HG03060 (cell line): Measurements from ENCODE around the gene NFATC2.

Experiments used
- ATAC-seq: cut with Tn5 transposase; IDR thresholded peaks from one replicate; pipeline ENCODE4 v1.9.1; 2021; ENCODE audit warnings: low read depth, moderate number of reproducible peaks; ENCODE audit not compliant: unreplicated experiment

NFATC2 gene

GRCh38 chr20:51458751-51459439 lies 83.6 kb downstream of the NFATC2 start:
- no peak for ATAC-seq

- no peak for ATAC-seq
Measured at GRCh38 chr20:51457533-51457932, 85.0 kb downstream of the NFATC2 start.

DNA sequence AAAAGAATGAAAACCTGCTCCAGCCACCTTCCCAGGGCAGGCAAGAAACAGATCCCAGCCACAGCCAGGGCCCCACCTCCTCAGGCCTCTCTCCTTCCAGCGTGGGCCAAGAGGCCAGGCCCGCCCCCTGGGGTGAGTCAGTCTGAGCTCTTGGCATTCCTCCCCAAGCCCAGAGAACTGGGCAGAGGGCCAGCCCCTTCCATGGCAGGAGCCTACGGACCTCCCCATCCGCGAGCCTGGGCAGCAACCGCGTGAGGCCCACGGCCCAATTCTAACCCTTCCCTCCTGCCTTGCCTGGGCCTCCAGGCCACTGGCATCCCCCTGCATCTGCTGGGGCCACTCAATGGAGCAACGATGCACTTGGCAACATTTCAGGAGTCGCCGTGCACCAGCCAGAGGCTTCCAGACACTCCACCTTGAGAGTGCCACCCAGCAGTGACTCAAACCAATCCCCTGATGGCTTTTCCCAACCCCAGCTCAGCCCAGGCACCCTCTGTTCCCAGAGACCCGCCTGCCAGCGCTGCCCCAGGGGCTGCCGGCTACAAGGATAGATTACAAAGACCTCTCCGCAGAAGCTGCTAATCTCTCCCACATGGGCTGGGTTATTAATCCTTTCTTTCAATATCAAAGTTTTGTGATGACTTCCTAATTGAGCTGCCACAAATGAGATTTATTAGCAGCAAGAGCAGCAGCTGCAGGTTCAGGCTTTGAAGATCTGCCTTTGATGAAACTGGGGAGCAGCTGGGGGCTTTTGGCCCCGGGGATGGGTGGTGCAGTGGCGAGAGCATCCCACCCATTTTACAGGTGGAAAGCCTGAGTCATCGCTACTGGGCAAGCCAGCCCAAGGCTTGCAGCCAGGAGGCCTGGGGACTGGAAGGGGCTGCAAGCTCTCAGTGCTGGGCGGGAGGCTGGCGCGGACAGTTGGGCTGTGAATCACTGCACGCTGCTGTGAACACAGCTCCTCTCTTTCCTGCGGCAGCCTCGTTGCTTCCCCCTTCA lies 85.7 kb downstream of the NFATC2 start:
- no peak for ATAC-seq

DNA sequence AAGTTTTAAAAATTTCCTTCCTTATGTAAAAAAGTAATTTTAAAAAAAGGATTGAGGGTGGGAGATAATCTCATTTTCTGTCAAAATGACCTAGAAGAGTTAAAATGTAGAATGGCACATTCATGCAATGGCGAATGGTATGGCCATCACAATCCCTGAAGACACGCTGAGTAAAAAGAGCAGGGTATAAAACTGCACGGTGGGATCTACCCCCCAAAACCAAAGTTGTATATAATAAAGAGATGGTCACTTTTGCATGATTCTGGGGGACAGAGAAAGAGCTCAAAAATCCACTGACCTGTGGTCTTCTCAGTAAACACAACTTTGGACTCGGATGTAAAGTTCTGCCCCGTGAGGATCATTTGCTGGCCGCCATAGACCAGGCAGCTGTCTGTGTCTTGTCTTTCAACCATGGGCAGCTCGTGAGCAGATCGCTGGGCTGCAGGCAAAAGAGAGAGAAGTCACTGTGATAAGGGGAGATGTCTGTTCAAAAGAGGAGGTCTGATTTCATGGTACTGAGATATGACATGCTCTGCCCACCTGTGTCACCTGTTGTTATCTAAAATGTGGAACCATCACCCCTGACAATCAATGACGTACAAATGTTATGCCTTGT lies 88.2 kb downstream of the NFATC2 start:
- no peak for ATAC-seq

- ATAC-seq, result no peak
Measured at GRCh38 chr20:51452734-51453365, 89.7 kb downstream of the NFATC2 start.

DNA sequence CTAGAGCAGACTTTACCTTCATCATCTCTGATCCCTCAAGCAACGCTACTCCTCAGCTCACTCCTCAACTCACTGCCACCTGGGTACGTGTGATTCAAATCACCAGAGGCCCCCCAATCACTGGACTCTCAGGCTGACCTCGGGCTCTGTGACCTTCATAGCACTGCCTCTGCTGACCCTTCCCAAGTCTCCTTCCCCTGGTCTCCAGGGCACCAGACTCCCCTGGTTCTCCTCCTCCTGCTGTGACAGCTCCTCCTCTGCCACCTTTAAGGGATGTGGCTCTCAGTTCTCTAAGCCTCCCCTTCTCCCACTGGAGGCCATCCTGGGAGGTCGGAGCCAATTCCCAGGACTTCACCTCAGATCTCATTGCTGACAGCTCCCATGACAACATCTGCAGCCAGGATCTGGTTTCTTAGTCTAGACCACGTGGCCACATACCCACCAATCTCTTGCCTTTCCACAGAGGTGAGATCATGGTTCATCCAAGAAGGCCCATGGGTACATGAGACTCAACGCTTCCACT lies 90.4 kb downstream of the NFATC2 start:
- no peak for ATAC-seq

GRCh38 chr20:51451484-51451883 lies 91.0 kb downstream of the NFATC2 start:
- no peak for ATAC-seq

- no peak for ATAC-seq
Measured at GRCh38 chr20:51450984-51451383, 91.5 kb downstream of the NFATC2 start.

DNA sequence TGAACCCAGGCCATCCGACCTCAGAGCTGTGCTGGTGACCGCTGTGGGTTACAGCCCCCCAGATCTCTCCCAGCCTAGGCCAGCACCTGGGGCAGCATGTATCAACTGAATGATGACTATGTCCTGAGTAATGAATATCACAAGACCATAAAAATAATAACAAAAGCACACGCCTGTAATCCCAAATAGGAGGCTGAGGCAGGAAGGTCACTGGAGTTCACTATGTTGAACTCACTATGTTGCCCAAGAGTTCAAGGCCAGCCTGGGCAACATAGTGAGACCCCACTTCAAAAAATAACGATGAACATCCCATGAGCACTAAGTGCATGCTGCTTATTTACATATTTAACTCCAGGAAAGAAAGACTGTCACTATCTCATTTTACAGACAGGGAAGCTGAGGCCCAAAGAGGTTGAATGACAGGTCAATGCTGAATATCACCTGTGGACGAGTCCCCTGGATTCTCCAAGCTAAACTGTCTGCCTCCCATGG lies 92.3 kb downstream of the NFATC2 start:
- ATAC-seq, result no peak

- no peak for ATAC-seq
Measured at GRCh38 chr20:51449498-51450220, 92.9 kb downstream of the NFATC2 start.

GRCh38 chr20:51447765-51448148 lies 94.8 kb downstream of the NFATC2 start:
- no peak for ATAC-seq

- ATAC-seq, result no peak
Measured at GRCh38 chr20:51447097-51447764, 95.3 kb downstream of the NFATC2 start.

DNA sequence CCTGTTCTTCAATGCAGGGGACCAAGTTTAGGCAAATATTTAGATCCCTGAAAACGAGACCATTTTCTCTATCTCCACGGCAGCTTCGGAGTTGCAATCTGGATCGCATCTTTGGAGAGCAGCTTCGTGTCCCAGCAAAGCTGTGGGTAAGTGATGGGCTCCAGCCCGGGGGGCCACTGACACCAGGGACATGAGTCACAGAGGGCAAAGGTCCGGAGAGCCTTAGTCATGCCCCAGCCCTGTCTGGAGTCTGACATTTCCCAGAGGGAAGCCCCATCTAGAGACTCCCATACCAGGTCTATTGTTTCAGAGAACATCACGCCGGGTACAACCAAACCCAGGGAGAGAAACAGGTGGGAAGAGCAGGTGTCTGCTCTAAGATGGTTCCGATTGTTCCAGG lies 95.9 kb downstream of the NFATC2 start:
- ATAC-seq, result no peak

DNA sequence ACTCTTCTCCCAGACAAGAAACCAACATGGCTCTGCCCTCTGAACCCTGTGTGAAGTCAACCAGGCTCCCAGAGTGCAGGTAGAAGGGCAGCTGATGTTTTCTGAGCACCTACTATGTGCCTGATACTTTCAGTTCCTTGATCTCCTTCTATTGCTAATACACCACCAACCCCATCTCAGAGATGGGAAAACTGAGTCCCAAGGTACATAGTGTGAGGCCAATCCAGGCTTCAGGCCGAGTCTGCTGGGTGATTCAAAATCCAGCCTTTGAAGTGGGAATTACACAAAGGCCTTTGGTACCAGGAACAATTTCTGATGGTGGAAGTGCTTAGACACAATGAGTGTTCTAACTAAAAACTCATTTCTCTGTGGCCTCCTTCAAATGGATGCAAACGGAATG lies 96.3 kb downstream of the NFATC2 start:
- no peak for ATAC-seq

DNA sequence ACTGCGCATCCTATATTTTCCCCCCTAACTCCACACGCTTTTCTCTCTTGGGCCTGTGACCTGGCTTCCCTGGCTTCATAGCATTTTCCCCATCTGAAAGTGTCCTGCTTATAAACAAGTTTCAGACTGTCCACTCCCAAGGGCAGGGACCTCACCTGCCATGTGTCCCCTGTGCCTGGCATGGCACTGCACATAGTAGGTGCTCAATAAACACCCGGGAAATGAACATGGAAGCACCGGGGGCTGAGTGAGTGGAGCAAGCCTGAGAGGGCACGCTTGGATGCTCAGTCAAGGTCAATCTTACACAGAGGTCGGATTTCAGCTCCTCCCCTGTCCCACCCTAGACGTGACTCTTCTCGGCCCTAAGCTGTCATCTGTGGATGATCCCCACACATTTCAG lies 96.9 kb downstream of the NFATC2 start:
- no peak for ATAC-seq

DNA sequence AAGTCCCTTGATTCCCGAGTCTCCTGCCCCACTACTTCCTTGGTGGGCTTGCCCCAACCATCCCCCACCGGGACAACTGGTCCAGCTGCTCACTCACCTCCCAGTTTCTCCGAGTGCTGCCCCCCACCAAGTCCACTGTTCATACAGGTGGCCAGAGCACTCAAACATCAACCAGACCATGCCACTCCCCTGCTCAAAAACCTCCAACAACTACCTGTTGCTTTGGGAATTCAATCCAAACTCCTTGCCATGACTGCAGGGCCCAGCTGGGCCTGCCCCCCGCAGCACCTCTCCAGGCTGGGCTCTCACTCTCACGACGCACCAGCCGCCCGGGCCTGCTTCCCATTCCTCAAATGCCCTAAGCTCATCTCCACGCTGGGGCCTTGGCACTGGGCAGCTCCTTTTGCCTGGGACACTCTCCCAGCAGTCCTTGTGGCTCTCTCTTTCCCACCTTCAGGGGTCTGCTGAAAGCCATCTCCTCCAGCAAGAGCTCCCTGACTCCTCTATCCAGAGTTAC lies 97.5 kb downstream of the NFATC2 start:
- ATAC-seq, result no peak

GRCh38 chr20:51444467-51444866 lies 98.1 kb downstream of the NFATC2 start:
- no peak for ATAC-seq

- no peak for ATAC-seq
Measured at GRCh38 chr20:51442602-51443001, 99.9 kb downstream of the NFATC2 start.

DNA sequence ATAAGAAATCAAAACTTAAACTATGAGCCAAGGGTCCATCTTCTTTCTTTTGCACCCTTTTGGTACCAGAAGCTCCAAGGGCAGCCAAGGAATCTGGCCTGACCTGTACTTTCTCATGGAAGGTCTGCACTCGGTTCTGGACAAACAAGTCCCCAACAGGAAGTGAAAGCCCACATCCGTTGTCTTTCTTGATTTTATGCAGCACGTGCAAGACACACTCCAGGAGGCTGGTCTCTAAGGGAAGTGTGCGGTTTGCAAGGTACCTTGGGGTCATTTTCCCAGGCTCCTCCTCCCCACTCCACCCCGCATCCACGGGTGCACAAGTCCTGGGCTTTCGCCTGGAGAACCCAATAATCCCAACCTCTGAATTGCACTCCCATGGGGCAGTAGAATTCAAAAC lies 101.9 kb downstream of the NFATC2 start:
- ATAC-seq, result no peak
